Pancreas (tissue), 10 donors: ENCODE measurements around the gene ICA1L. TPM values are rescaled to one million over a fixed set of nuclear protein-coding genes. Genes with fewer than 3 reads are reported as not detected.
"Not testable (repeated sequence)": the region's sequence is repeated elsewhere in the genome, so short reads cannot be mapped to it uniquely, and the experiment has no call there.

ENCODE experiments used
- ATAC-seq, 4 donors: fragments of 200-7000 bp; cut with Tn5 transposase; one replicate each; pipeline versions ENCODE4 v1.8.0 to v1.9.1; 2020; ENCODE audit warnings: mild to moderate bottlenecking in 4 of 4, moderate library complexity in 4 of 4
- DNase-seq, 6 donors: peaks; one replicate each; pipeline ENCODE4 v3.0.0-alpha.2; 2020
- FAIRE-seq: peaks from 2 replicates; lab custom pipeline; 2012; peaks lifted over from hg19 to GRCh38; lab: Jason Lieb, UNC
- H3K27ac ChIP-seq, 4 donors: fragments of 200-600 bp; sonication (generic); 1 replicate in 3 of 4; 2 replicates in 1 of 4; pipeline versions ENCODE4 v1.5.0 to v1.8.0; 2020
- H3K27me3 ChIP-seq, 4 donors: fragments of 200-600 bp; one replicate each; pipeline ENCODE4 v1.8.0; 2021
- H3K36me3 ChIP-seq, 3 donors: fragments of 200-600 bp; sonication (generic) in 1 of 3; one replicate each; pipeline versions ENCODE4 v1.5.0 to v1.8.0; 2020 to 2021
- H3K4me1 ChIP-seq, 3 donors: fragments of 200-600 bp; one replicate each; pipeline ENCODE4 v1.8.0; 2021
- H3K4me3 ChIP-seq, 4 donors: fragments of 200-600 bp; sonication (generic) in 2 of 4; one replicate each; pipeline versions ENCODE4 v1.5.0 to v1.8.0; 2020 to 2021
- H3K9me3 ChIP-seq, 4 donors: fragments of 200-600 bp; one replicate each; pipeline ENCODE4 v1.8.0; 2021
- CTCF ChIP-seq, 4 donors: fragments of 200-600 bp; sonication (generic) in 3 of 4; IDR thresholded peaks; one replicate each; pipeline versions ENCODE4 v1.5.0 to v1.8.0; 2021; ENCODE audit warnings: antibody characterized with exemption in 4 of 4
- whole genome bisulfite sequencing, 2 donors: extraction: QIAGEN DNeasy Blood & Tissue Kit; methylation state at CpG; one replicate each; pipeline ENCODE4 v1.1.7; 2013; 5-methylcytosine and 5-hydroxymethylcytosine counted together
- intact Hi-C, 3 donors: fragments of 100-400 bp; cut with DNase I; formaldehyde crosslinking; loops; one replicate each; pipeline versions ENCODE4 v1.11.1 to v1.14.2; 2022
- polyA plus RNA-seq, 2 donors: library from polyadenylated mRNA; stranded (reverse); fragments of 200-250 nt; gene quantifications; one replicate each; pipeline ENCODE4 v1.2.3, GENCODE V29; 2013
- total RNA-seq, 6 donors: library from RNA; stranded (reverse); fragmentation: NEBNext Ultra II Directional in 4 of 6; extraction: Animal tissue kit (Norgen Biotek cat#: 25700) in 4 of 6; gene quantifications; one replicate each; pipeline versions ENCODE4 v1.2.1 to v1.2.4, GENCODE V29; 2021 to 2023
- donor health status: healthy with polysubstance abuse.
- donor health status: DM: no; HTN: no; CAD: no; lungs with moderate emphysema.
- donor health status: DM: no; HTN: no; CAD: no.
- donor health status: control.
- donor health status: control.
- donor health status: Bipolar disorder and iron deficiency.
- donor health status: DM: yes; HTN: yes; CAD: no.
- donor health status: DM: no; HTN: no; CAD: no.
- donor health status: DM: no; HTN: no; CAD: no.
- donor health status: DM: yes; HTN: yes; CAD: no.

Gene ICA1L
- total and polyA plus RNA-seq, 8 donors, result 2.7 to 8.1 (median 3.6) TPM

- Histone ChIP-seq H3K27me3 (no peaks in the 10 kb centered on the region), H3K9me3 (no peaks in the 10 kb centered on the region), H3K4me1 (peaks cover 0 to 6% (median 0%) of the 10 kb centered on the region in 3 donors), H3K27ac (peak overlapping the region; percentile 72 to 84 (median 78)), H3K36me3 (no peaks in the 10 kb centered on the region), H3K4me3 (peak overlapping the region; percentile 72 to 88 (median 78))
- DNase-seq (peak; percentile 58 to 75 (median 68)), ATAC-seq (peak; percentile 74 to 91 (median 84)), FAIRE-seq (peak; percentile 9)
- intact Hi-C loops, result no loop called here
- 1 to 2% methylated on average over 37 of the region's 37 CpGs for whole genome bisulfite sequencing, 2 donors
- peak in 1 of 4 donors; percentile 7 for TF ChIP-seq CTCF (IDR thresholded peaks at IDR 0.05)
Observed at GRCh38 chr2:202870431-202871299, 901 bp downstream of the ICA1L start.

GRCh38 chr2:202861987-202862386, 9.6 kb downstream of the ICA1L start:
- H3K4me1 ChIP-seq, result no peaks in the 10 kb centered on the region
- no peak overlapping the region for H3K27ac ChIP-seq
- H3K36me3 ChIP-seq, result no peaks in the 10 kb centered on the region
- no peak for TF ChIP-seq CTCF (IDR thresholded peaks at IDR 0.05)
- H3K9me3 ChIP-seq, result no peaks in the 10 kb centered on the region
- H3K27me3 ChIP-seq, result no peaks in the 10 kb centered on the region
- ATAC-seq, result peak; percentile 40 to 77 (median 68)
- 47 to 71% methylated on average over 3 of the region's 3 CpGs for WGBS, 2 donors
- DNase-seq, result peak in 1 of 6 donors; percentile 17
- intact Hi-C loops, result no loop called here
- H3K4me3 ChIP-seq, result no peak overlapping the region
- no peak for FAIRE-seq

GRCh38 chr2:202858601-202859000, 13.0 kb downstream of the ICA1L start:
- intact Hi-C loops, result no loop called here
- H3K27ac ChIP-seq, result no peak overlapping the region
- H3K36me3 ChIP-seq, result no peaks in the 10 kb centered on the region
- FAIRE-seq (no peak), ATAC-seq (no peak), DNase-seq (no peak)
- H3K27me3 ChIP-seq, result no peaks in the 10 kb centered on the region
- no peak for TF ChIP-seq CTCF (IDR thresholded peaks at IDR 0.05)
- no peaks in the 10 kb centered on the region for H3K9me3 ChIP-seq
- 78 to 92% methylated on average over 3 of the region's 3 CpGs for WGBS, 2 donors
- H3K4me1 ChIP-seq, result no peaks in the 10 kb centered on the region
- H3K4me3 ChIP-seq, result no peak overlapping the region

GRCh38 chr2:202849343-202849742, 22.2 kb downstream of the ICA1L start:
- intact Hi-C loops, H3K36me3 ChIP-seq, H3K27me3 ChIP-seq, H3K27ac ChIP-seq, FAIRE-seq, H3K4me1 ChIP-seq, DNase-seq, H3K9me3 ChIP-seq, H3K4me3 ChIP-seq, ATAC-seq: not testable (repeated sequence)
- 65 to 80% methylated on average over 3 of the region's 3 CpGs for WGBS, 2 donors

- H3K36me3 ChIP-seq, result no peaks in the 10 kb centered on the region
- H3K4me3 ChIP-seq, result no peak overlapping the region
- ATAC-seq (peak in 1 of 4 donors; percentile 34), FAIRE-seq (no peak), DNase-seq (no peak)
- TF ChIP-seq CTCF (IDR thresholded peaks at IDR 0.05), result no peak
- H3K27ac ChIP-seq, result no peak overlapping the region
- no peaks in the 10 kb centered on the region for H3K4me1 ChIP-seq
- intact Hi-C loops, result no loop called here
- H3K27me3 ChIP-seq, result no peaks in the 10 kb centered on the region
- H3K9me3 ChIP-seq, result no peaks in the 10 kb centered on the region
- 79 to 82% methylated on average over 8 of the region's 8 CpGs for WGBS, 2 donors
Observed at GRCh38 chr2:202848813-202849212, 22.8 kb downstream of the ICA1L start.
